Measurements from ENCODE around the gene TOX4. TPM values are rescaled to one million over a fixed set of nuclear protein-coding genes. Genes with fewer than 3 reads are reported as not detected.

The TOX4 gene
- total RNA-seq, 2 donors from 2014 or later = 34.5 to 54.7 TPM

DNA sequence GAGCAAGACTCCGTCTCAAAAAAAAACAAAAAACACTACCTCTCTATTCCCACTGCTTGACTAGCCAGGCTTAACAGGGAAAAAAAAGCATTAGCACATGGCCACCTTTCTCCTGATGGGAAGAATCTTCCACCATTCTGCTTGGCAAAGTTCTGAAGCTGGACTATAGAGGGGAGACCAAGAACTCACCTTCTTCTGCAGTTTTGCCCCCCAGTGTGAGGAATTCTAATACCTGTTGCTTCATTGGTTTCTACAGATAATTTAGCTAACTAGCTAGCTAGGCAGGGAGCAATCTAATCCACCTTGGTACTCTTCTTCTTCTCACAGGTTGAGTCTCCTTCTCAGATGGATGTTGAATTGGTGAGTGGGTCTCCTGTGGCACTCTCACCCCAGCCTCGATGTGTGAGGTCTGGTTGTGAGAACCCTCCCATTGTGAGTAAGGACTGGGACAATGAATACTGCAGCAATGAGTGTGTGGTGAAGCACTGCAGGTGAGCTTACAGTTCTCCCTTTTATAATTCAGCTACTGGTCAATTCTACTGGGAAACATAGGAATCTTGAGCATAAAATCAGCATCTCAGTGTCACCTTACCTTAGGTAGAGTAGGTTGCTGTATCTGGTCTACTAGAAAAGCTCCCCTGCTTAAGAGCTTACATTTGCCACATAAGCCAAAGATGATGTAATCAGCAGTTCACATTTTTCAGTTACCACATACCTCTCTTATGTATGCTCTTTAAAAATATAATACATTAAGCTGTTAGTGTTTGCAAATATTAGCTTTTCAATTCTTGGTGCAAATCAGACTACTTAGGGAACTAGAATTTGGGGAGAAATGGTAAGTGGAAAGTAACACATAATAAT, 18.1 kb downstream of the TOX4 start:
- Histone ChIP-seq H3K27ac (no peak overlapping the region), H3K36me3 (peaks cover 52% of the 10 kb centered on the region), H3K4me3 (no peak overlapping the region), H3K4me1 (ENCODE audit: control insufficient read depth in 1 of 2, low read depth in 2 of 2) (no peaks in the 10 kb centered on the region), H3K27me3 (replicated peaks; ENCODE audit: insufficient read depth) (no peaks in the 10 kb centered on the region), H3K9me3 (no peaks in the 10 kb centered on the region)
- ATAC-seq (ENCODE audit: insufficient number of reproducible peaks, low FRiP score, low read depth) (no peak), DNase-seq (ENCODE audit: low spot score) (no peak)
- TF ChIP-seq CTCF (IDR thresholded peaks at IDR 0.05) = no peak

- TF ChIP-seq CTCF (IDR thresholded peaks at IDR 0.05) = no peak
- DNase-seq (ENCODE audit: low spot score) = no peak
- peaks cover 45% of the 10 kb centered on the region for H3K36me3 ChIP-seq
- H3K27me3 ChIP-seq (replicated peaks; ENCODE audit: insufficient read depth) = no peaks in the 10 kb centered on the region
- no peaks in the 10 kb centered on the region for H3K9me3 ChIP-seq
- no peak overlapping the region for H3K27ac ChIP-seq
- H3K4me1 ChIP-seq (ENCODE audit: control insufficient read depth in 1 of 2, low read depth in 2 of 2) = no peaks in the 10 kb centered on the region
- no peak for ATAC-seq (ENCODE audit: insufficient number of reproducible peaks, low FRiP score, low read depth)
- H3K4me3 ChIP-seq = no peak overlapping the region
These were observed 19.5 kb downstream of the TOX4 start for GRCh38 chr14:21496453-21496852.

DNA sequence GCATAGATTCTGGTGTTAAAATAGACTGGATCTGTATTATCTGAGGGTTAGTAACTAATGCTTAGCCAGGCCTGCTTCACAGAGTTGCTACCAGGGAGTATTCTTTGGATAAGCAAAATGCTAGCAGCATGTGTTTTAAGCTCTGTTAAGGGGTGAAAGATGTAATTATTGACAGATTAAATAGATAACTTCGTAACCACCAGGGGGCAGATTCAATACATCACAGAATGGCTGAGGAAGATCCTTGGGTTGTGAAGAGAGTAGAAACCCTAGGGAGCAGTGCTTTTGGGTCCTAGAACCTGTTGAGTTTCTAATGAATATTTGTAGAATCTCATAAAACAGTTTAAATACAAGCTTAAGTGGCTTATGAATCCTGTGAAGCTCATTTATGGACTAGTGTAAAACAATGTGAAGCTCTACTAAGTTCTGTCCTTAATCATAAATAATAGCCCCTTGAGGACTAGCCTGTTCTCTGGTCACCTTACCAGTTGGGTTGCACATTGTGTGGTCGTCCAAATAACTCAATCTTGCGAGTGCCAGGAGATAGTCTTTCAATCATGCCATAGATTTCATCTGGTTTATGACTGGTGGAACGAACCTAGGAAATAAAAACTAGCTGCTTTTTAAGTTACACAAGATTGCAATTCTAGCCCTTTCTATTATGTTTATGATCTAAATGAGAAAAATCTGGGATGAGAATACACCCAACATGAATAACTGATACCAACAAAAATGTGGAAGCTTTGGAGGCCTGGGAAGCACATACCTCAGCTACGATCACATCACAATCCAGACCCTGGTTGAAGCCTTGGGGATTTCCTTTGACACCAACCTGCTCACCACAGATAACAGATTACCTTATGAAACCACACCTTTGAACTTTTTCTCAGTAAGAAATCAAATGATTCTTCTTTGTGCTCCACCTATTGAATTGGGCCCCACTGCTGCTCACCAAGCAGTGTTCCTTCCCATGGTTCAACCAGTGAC, 21.8 kb downstream of the TOX4 start:
- no peaks in the 10 kb centered on the region for H3K9me3 ChIP-seq
- peak; percentile 45 for TF ChIP-seq CTCF (IDR thresholded peaks at IDR 0.05)
- H3K27me3 ChIP-seq (replicated peaks; ENCODE audit: insufficient read depth) = no peaks in the 10 kb centered on the region
- ATAC-seq (ENCODE audit: insufficient number of reproducible peaks, low FRiP score, low read depth) (no peak), DNase-seq (ENCODE audit: low spot score) (no peak)
- H3K4me1 ChIP-seq (ENCODE audit: control insufficient read depth in 1 of 2, low read depth in 2 of 2) = no peaks in the 10 kb centered on the region
- no peak overlapping the region for H3K4me3 ChIP-seq
- no peak overlapping the region for H3K27ac ChIP-seq
- H3K36me3 ChIP-seq = peaks cover 46% of the 10 kb centered on the region

- ATAC-seq (ENCODE audit: insufficient number of reproducible peaks, low FRiP score, low read depth) = no peak
- no peak for TF ChIP-seq CTCF (IDR thresholded peaks at IDR 0.05)
- no peaks in the 10 kb centered on the region for H3K9me3 ChIP-seq
- no peak overlapping the region for H3K4me3 ChIP-seq
- no peaks in the 10 kb centered on the region for H3K4me1 ChIP-seq (ENCODE audit: control insufficient read depth in 1 of 2, low read depth in 2 of 2)
- H3K36me3 ChIP-seq = peaks cover 27% of the 10 kb centered on the region
- H3K27ac ChIP-seq = no peak overlapping the region
- no peak for DNase-seq (ENCODE audit: low spot score)
- H3K27me3 ChIP-seq (replicated peaks; ENCODE audit: insufficient read depth) = no peaks in the 10 kb centered on the region
These were observed 24.6 kb downstream of the TOX4 start for GRCh38 chr14:21501568-21501967.

- H3K27me3 ChIP-seq (replicated peaks; ENCODE audit: insufficient read depth) = no peaks in the 10 kb centered on the region
- ATAC-seq (ENCODE audit: insufficient number of reproducible peaks, low FRiP score, low read depth) = peak; percentile 12
- no peak for TF ChIP-seq CTCF (IDR thresholded peaks at IDR 0.05)
- H3K27ac ChIP-seq = no peak overlapping the region
- H3K4me3 ChIP-seq = no peak overlapping the region
- no peaks in the 10 kb centered on the region for H3K9me3 ChIP-seq
- no peak for DNase-seq (ENCODE audit: low spot score)
- no peaks in the 10 kb centered on the region for H3K4me1 ChIP-seq (ENCODE audit: control insufficient read depth in 1 of 2, low read depth in 2 of 2)
- peaks cover 23% of the 10 kb centered on the region for H3K36me3 ChIP-seq
These were observed 26.4 kb downstream of the TOX4 start for GRCh38 chr14:21503376-21503775.
